NCI-H1436 treated with DMSO at 0.1 percent for 48 hours (cell line): ENCODE measurements around the gene ZNF536.
A peak's percentile ranks its signal among the peaks of the same experiment; 100 is the strongest.
"Not testable (repeated sequence)": the region's sequence is repeated elsewhere in the genome, so short reads cannot be mapped to it uniquely, and the experiment has no call there.

Source experiments
- DNase-seq: peaks from one replicate; lab custom pipeline; 2025; lab: John Stamatoyannopoulos, UW

The ZNF536 gene

GRCh38 chr19:30482956-30483355 is 110.8 kb downstream of the ZNF536 start:
- DNase-seq = no peak

GRCh38 chr19:30486250-30486649 is 114.1 kb downstream of the ZNF536 start:
- DNase-seq = not testable (repeated sequence)

DNA sequence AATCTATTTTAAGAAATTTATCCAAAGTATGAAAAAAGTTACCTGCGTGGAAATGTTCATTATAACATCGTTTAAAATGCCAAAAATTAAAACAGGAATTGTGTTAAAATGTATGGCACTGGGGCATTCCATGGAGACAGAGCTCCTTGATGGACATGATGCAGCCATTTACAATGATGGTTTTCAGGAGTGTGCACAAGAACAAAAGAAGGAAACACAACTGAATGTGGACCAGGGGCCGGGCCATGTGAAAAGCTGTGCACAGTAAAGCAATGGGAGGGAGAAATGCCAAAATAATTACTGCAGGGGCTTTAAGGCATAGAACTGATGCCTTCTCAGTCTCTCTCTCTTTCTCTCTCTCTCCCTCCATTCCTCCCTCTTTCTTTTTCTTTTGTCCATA is 115.0 kb downstream of the ZNF536 start:
- no peak for DNase-seq

GRCh38 chr19:30488191-30488590 is 116.0 kb downstream of the ZNF536 start:
- no peak for DNase-seq

DNA sequence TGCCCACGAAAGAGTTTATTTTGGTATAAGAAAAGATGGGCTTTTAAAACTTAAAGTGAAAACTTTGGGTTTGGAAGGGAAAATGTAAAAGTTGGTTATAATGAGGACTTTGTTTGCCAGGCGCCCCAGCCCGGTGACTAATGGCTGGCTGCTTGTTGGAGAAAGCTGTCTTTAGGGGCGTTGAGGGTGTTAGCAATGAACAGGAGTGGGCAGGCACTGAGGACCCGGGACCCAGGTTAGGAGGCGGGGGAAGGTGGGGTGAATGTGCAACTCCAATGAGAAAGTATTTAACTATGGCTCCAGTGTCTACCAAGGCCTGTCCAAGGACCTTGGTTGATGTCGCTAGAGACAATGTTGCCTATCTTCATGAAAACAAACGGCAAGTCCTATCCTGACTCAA is 118.6 kb downstream of the ZNF536 start:
- DNase-seq = no peak

DNA sequence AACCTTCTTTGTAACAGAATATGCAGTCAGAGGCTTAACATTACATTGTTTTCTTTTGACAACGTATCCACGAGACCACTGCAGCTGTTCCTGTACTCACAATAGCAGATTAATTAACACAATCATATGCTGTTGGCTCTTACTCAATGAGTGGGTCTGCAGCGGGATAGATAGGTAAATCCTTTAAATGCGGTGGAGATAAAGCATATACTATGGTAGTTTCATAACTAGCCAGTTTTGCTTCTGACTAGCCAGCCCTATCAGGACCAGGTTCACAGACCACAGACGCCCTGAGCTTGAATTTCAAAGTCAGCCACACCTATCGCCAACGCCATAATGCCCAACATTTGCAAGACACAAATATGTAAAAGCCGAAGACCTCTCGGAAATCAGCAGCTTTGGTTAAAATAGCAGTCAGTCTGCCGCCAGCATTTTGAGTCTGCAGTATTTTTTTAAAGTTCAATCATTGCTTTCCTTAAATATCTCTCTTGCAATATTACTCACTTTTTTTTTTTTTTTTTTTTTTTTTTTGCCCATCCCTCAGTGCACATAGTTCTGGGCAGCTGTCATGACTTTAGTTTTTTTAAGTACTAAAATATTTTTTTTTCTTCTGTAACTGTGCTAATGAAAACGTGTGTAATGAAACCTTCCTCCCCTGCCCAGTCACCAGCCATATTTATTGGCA is 120.5 kb downstream of the ZNF536 start:
- peak; percentile 13 for DNase-seq

DNA sequence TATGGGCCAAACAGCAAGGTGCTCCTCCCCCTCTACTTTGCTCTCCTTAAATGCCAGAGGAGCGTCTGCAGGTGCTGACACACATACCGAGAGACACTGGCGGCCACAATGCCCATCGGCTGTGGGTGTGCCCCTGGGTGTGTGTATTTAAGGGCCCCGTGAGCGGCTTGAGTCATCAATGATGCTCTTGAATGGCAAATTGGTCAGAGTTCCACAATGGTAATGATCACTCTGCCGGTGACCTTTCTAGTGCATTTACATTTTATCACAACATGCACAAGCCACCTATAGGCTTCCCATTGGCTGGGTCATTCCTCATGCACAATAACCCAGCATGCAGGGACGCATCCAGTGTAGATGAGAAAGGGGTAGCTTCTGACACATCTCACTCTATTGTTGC is 124.8 kb downstream of the ZNF536 start:
- DNase-seq = no peak

DNA sequence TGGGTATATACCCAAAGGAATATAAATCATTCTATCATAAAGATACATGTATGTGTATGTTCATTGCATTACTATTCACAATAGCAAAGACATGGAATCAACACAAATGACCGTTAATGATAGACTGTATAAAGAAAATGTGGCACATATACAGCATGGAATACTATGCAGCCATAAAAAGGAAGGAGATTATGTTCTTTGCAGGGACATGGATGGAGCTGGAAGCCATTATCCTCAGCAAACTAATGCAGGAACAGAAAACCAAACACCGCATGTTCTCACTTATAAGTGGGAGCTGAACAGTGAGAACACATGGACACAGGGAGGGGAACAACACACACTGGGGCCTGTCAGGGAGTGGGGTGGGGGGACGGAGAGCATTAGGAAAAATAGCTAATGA is 125.9 kb downstream of the ZNF536 start:
- not testable (repeated sequence) for DNase-seq

DNA sequence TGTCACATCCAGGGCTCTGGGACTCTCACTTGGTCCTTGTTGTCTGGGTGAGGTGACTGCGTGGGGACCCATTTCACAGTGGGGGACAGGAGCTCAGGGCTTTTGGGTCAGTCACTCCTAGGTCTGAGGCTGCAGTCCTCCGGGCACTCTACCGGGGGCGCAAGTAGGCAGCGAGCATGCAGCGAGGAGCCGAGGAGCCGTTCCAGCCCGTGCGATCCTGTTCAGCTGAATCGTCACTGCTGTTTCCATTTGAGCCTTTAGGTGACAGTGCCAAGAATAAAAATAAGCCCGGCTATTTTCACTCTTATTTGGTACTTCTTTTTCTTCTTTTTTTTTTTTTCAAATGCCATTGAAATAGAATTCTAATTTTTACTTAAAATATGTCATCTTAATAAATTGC is 126.5 kb downstream of the ZNF536 start:
- no peak for DNase-seq

- no peak for DNase-seq
These were observed 132.1 kb downstream of the ZNF536 start for GRCh38 chr19:30504272-30504671.

DNA sequence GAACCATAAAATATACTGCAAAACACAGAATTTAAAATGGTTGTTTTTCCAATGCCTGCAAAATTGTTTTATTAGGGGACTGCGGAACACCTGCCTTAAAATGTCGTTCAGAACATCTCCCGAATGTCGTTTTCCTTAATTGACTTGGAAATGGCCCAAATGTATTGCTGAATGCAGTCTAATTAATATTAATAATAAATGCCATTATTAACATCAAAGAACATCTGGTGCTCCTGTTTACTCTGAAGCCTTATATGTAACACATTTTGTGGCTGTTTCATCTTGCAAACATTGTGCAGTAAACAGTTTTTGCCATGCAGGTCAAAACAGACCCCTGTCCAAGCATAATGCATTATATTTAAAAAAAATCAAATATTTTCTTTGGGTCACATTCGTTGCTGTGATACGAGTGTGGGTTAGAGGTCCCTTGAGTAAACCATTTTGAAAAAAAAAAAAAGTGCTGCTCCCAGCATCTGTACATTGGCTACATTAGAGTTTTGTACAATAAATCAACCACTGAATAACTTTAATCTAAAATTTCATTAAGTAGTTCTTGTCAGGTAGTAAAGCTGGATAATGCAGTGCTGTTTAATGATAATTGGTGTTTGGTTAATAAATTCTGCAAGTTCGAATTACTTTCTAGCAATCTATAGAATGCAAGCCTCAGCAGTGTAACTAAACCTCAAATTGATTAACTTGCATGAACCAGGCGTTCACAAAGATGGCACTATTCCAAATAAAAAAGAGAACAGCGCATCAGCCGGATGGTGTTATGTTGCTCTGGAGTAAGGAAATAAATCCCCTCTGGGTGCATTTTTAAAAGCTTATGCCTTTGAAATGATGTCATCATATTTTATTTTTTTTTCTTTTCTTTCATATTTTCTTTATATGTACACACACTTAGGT is 140.2 kb downstream of the ZNF536 start:
- peak; percentile 70 for DNase-seq

DNA sequence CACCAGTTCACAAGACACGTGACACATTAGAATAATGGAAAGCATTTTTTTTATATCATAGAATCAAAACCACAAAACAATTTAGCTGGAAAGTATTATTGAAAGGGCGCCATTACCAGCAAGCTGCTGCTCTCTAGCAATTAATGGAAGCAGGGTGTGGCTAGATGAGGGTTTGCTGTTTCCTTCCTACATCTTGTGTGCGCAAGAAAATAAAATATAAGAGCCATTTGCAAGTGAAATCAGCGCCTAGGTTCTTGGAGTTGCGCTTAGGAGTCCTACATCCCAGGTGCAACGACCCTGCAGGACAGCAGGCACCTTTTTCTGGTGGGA is 140.9 kb downstream of the ZNF536 start:
- DNase-seq = no peak

DNA sequence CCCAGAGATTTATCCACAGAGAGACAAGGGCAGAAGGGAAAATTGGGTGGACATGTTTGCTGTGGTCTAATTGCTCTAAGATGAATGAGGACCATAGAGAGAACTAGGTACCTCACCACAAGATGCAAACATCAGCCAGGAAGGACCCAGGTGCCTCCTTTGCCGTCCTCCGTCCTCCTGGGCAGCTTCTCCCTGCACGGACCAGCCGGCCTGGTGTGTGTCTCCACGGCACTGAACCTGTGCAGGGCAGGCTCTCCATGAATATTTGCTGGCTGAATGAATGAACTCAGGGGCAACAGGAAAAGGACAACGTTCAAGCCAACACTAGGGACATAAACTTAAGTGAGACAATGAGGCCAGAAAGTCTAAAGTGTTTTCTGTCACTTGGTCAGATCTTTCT is 143.9 kb downstream of the ZNF536 start:
- no peak for DNase-seq

DNA sequence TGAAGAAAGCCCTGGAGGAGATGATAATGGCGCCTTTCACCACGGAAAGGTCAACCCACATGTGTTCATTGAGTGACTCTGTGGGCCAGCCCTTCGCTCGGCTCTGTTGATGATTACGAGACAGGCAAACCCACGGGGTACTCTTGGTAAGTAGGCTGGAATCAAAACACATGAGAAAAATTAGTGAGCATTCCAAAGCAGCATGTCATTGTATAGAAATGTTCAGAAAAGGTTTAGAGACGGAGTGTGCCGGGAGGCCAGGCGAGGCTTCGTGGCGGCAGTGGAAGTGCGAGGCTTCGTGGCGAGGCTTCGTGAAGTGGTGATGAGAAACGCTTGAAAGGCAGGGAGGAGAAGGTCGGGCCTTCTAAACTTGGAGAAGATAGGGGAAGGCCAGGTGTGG is 144.3 kb downstream of the ZNF536 start:
- DNase-seq = no peak

DNA sequence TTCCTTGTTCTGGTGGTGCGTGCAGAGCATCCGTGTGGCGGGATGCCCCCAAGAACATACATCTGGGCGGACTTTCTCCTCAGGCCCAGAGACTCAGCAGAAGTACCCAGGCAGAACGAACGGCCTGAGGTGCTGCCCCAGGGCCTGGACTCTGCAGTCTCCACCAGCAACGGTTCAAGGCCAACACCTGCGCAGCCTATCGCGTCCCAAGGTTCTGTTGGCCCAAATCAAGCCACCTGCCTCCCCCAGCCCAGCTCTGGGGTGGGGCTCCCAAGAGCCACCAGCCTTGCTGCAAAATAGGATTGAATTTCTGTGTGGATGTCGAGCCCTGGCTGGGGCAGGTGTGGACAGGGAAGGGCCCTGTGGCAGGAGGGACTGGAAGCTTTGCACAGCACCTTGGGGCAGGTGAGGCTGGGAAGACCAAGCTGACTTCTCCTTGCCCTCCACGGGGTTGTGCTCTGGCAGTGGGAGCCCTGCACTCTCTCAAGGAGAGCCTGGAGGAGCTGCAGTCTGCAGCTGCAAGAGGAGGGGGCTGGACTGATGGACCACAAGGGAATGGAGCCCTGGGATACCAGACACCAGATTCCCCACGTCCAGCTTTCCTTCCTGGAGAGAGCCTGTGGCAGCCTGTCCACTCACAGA is 146.9 kb downstream of the ZNF536 start:
- DNase-seq = no peak

GRCh38 chr19:30519607-30520205 is 147.5 kb downstream of the ZNF536 start:
- no peak for DNase-seq

DNA sequence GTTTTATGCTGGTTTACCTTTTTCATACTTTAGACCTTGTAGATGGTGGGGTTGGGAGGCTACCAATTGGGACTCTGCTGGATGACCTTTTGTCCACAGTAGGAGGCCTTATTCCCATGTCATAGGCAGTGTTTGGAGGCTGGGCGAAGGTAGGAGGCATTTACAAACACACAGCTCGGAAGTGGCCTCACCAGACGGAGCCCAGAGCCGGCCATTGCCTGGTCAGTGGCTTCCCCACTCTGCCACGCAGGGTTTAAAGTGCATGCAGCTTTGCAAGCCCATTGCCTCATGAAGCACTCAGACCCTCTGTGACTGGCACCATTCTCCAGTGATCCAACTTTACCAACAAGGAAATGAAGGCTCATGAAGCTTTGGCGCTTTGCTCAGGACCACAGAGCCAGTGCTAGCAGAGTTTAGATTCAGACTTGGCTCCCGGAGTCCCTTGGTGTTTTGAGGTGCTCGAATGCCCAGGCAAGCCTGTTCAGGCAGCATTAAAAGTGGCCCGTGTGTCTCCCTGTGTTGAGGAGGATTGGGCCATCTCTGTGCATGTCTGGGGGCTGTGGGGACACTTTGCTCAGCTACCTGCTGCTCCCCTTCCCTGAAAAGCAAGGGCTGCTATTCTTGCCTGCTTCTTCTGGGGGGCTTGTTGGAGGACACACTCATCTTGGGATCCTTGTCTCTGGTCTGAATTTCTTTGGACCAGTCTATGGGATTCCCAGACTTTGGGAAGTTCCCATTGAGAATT is 148.7 kb downstream of the ZNF536 start:
- no peak for DNase-seq

DNA sequence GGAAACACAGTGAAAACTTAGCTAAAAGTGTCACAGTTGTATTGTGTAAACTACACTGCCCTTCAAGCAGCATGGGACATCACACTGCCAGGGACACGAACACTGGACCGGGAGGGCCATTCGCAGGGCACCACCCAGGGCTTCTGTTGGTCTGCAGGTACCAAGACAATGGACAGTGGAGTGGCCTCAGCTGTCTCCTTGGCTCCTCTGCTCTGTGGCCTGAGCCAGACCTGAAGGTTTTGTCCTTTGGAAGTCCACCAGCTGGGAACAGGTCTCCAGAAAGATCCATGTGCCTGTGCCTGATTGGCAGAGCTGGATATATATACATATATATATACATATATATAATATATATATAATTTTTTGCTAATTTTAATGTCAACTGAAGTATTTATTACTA is 149.8 kb downstream of the ZNF536 start:
- DNase-seq = no peak

GRCh38 chr19:30522341-30522740 is 150.2 kb downstream of the ZNF536 start:
- no peak for DNase-seq

GRCh38 chr19:30523791-30524190 is 151.6 kb downstream of the ZNF536 start:
- DNase-seq = no peak

GRCh38 chr19:30525383-30525782 is 153.2 kb downstream of the ZNF536 start:
- no peak for DNase-seq

DNA sequence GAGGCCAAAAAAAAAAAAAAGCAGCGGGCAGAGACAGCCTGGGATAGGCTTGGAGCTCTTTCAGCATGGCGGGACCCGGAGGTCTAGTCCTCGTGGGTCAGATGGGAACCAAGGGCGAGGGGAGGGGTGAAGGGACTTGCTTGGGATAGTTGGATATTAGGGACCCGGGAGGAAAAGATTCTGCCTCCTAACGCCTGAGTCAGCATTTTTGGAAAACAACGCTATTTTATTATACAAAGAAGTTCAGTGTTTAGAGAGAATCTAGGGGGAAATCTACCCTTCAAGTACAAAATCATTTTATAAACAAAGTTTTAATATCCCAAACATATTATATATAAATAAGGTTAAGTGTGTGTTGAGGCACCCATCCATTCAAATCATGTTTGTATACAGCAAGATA is 156.7 kb downstream of the ZNF536 start:
- no peak for DNase-seq
